H1 (cell line): ENCODE data around the gene ENTPD6. TPM values are rescaled to one million over a fixed set of nuclear protein-coding genes. Genes with fewer than 3 reads are reported as not detected.

ENCODE experiments used
- CBX5 ChIP-seq: fragments of 300-800, 300-1000 bp; sonication (generic); IDR thresholded peaks from 2 replicates; pipeline ENCODE4 v1.7.1; 2016; ENCODE audit warnings: antibody characterized with exemption, low read length, low read depth
- CTBP2 ChIP-seq: IDR thresholded peaks from 2 replicates; pipeline ENCODE4 v1.7.0; 2011; ENCODE audit warnings: borderline replicate concordance, mild to moderate bottlenecking, moderate library complexity, mixed read lengths, low read length; ENCODE audit not compliant: insufficient read depth, insufficient read length
- GTF2F1 ChIP-seq: IDR thresholded peaks from 2 replicates; pipeline ENCODE4 v1.6.1; 2012; ENCODE audit warnings: low read depth, low read length, improper control_type of control experiment, borderline replicate concordance
- PHF8 ChIP-seq: fragments of 200-600 bp; sonication (generic); conservative IDR thresholded peaks from 2 replicates; pipeline ENCODE4 v1.7.1; 2012; ENCODE audit warnings: low read depth, mild to moderate bottlenecking, inconsistent platforms, low read length, moderate library complexity
- SIX5 ChIP-seq: IDR thresholded peaks from 2 replicates; pipeline ENCODE4 v1.6.1; 2011; ENCODE audit warnings: mild to moderate bottlenecking, low read depth, low read length
- SP2 ChIP-seq: IDR thresholded peaks from 2 replicates; pipeline ENCODE4 v1.6.1; 2012; ENCODE audit warnings: mild to moderate bottlenecking, low read length, inconsistent platforms
- SP4 ChIP-seq: IDR thresholded peaks from 2 replicates; pipeline ENCODE4 v1.6.1; 2012; ENCODE audit warnings: low read length, inconsistent platforms
- SUZ12 ChIP-seq: fragments of 200-600 bp; sonication (generic); IDR thresholded peaks from 2 replicates; pipeline ENCODE4 v1.6.1; 2012; ENCODE audit warnings: mild to moderate bottlenecking, inconsistent platforms, low read length, moderate library complexity, mixed read lengths
- ZNF274 ChIP-seq: IDR thresholded peaks from 2 replicates; pipeline ENCODE4 v1.7.0; 2012; ENCODE audit warnings: low read length, borderline replicate concordance; ENCODE audit errors: extremely low read depth
- polyA plus RNA-seq, 7 experiments: library from polyadenylated mRNA; depleted of rRNA in 3 of 7; stranded (reverse) in 5 of 7; unstranded in 2 of 7; fragments of >200 nt in 5 of 7; fragments of 200-250 nt in 2 of 7; gene quantifications; 1 replicate in 5 of 7; 2 replicates in 1 of 7; 4 replicates in 1 of 7; pipeline versions ENCODE4 v1.2.1 to v1.2.3, GENCODE V29; 2011 to 2013; ENCODE audit warnings: missing spikeins in 2 of 7, mixed read lengths in 2 of 7
- total RNA-seq: library from RNA; stranded (reverse); fragmentation: NEBNext Ultra II Directional; extraction: Animal tissue kit (Norgen Biotek cat#: 25700); gene quantifications from 2 replicates; pipeline ENCODE4 v1.2.1, GENCODE V29; 2021

Gene ENTPD6
- total and polyA plus RNA-seq, 2 of the 8 experiments (the other 6 are each of a cell fraction or from before 2014, with no cell fraction given), result 47.8 to 57.3 TPM

DNA sequence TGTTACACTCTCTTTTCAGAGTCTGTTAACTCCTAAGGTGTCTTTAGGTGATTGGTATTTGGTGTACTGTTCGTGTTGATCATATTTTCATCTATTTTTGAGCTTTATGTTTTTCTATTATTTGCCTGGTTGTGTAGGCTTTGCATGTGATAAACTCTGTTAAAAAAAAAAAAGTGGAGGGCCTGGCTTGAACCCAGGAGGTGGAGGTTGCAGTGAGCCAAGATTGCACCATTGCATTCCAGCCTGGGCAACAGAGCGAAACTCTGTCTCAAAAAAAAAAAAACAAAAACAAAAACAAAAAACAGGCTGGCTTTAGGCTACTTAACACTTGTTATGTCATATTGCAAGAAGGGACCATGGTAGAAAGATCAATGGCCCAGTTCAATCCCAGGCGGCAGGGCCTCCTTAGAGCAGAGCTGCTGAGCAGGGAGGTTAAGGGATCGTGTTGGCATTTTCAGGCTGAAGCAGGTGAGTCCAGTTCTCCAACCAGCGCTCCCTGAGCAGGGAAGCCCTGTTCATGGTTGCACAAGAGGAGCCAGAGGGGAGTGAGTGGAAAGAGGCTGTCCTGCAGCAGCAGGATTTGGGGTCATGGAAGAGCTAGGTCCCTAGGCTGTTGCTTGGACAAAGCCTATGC is 60.8 kb downstream of the ENTPD6 start (continued):
- no peak for TF ChIP-seq CBX5
- no peak for TF ChIP-seq PHF8
- no peak for TF ChIP-seq GTF2F1
- no peak for TF ChIP-seq CTBP2
- no peak for TF ChIP-seq SIX5
- no peak for TF ChIP-seq SP4
- no peak for TF ChIP-seq ZNF274
- no peak for TF ChIP-seq SP2
- TF ChIP-seq SUZ12, result no peak
